ENCODE data around the gene OTOGL.

OTOGL gene

GRCh38 chr12:80377140-80377794, 277.9 kb downstream of the OTOGL start:
- no peak for DNase-seq

- DNase-seq, result no peak
Measured at GRCh38 chr12:80381121-80381520, 281.8 kb downstream of the OTOGL start.

DNA sequence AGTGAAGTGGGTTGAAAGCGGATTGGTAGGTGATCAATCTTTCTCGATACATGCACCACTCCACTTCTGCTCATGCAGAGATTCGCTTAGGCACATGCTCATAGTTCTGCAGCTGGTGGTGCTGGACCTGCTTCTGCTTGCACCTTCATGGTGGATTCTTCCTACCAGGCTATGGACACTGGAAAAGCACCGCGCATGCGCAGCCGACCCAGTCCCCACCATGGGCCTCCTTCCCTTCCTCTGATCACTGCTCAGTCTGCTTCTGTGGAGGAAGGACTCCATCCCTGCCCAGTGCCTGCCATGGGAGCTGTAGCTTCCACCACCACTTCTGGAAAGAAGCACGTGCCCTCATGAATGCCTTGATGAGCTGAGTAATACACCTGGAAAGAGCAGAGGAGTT, 282.9 kb downstream of the OTOGL start:
- no peak for DNase-seq

GRCh38 chr12:80400571-80400991, 301.2 kb downstream of the OTOGL start:
- DNase-seq, result no peak

- no peak for DNase-seq
Measured at GRCh38 chr12:80401191-80401590, 301.9 kb downstream of the OTOGL start.

GRCh38 chr12:80404629-80405028, 305.3 kb downstream of the OTOGL start:
- no peak for DNase-seq

DNA sequence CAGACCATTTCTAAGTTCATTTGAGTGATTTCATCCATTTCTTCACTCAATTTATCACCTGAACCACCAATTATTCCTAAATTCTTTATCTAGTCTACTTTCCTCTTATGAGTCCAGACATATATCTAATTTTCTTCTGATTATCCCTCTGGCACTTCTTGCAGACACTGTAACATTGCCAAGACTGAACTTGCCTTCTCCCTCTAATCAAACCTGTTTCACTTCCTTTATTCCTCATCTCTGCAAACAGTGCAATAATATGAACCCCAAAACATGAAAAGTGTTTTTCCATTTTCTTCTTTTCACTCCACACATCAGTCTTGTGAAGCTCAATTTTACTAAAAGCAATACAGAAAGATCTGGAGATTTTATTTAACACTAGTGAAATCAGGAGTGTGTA, 306.9 kb downstream of the OTOGL start:
- DNase-seq, result no peak

DNA sequence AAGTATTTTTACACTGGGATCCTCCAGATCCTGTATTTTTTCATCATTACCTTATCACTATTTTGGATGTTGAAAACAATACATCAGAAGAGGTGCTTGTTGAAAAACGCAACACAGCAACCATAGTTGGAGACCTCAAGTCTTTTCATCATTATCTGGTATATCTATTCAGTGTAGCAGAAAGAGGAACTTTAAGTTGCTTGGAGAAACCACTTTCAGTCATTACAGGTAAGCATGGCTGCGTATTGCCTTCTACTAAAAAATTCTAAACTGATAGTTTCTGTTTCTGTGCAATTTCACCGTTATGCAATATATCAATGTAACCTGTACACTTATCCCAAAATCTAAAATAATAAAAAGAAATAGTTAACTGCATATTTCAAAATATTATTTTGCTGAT, 312.4 kb downstream of the OTOGL start:
- DNase-seq, result no peak

GRCh38 chr12:80412343-80412953, 313.1 kb downstream of the OTOGL start:
- no peak for DNase-seq

DNA sequence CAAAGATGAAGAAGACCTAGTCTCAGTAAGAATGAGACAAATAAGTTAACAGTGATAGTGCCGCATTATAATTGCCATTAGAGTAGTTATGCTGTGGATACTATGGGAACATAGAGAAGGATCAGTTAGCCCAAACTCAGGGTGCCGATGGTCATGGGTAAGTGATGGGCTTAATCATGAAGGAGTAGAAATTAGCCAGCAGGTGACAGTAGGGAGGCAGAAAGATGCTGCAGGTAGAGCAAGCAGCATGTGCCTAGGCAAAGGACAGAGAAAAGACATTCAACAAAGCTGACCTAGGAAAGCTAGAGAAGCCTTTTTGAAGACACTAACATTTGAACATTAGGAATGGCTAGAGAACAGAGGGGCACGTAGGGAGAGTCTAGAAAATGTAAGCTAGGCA, 314.1 kb downstream of the OTOGL start:
- DNase-seq, result no peak

GRCh38 chr12:80415466-80415865, 316.1 kb downstream of the OTOGL start:
- no peak for DNase-seq

- DNase-seq, result no peak
Measured at GRCh38 chr12:80419644-80420043, 320.3 kb downstream of the OTOGL start.

- DNase-seq, result no peak
Measured at GRCh38 chr12:80420075-80420474, 320.7 kb downstream of the OTOGL start.

GRCh38 chr12:80422550-80422949, 323.2 kb downstream of the OTOGL start:
- DNase-seq, result no peak

Data from activated T-cell treated with anti-CD3 and anti-CD28 coated beads, Interleukin-2, amount 50 U/mL, for 1 hour (primary cell).